ENCODE data around the gene TGFBR2. TPM values are rescaled to one million over a fixed set of nuclear protein-coding genes. Genes with fewer than 3 reads are reported as not detected.
"Not testable (repeated sequence)": the region's sequence is repeated elsewhere in the genome, so short reads cannot be mapped to it uniquely, and the experiment has no call there.

TGFBR2 gene
- total RNA-seq, 2 experiments from 2014 or later = 57.8 to 58.1 TPM

DNA sequence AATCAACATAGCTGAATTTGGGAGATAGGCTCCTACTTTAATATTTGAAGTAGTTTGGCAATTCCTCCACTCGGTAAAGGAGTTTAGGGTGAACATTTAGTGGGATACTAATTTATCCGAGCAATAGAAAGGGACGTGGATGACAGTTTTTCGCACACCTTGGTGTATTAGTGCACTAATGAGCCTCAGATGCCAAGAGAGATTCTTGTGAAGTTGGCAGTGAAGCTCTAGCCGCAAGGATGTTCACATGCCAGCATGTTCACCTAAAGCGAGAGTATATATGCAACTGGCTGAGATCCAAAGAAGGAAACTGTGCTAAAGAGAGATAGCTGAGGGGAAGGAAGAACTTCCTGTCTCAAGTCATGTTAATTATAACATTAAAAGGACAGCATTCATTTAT is 58.5 kb downstream of the TGFBR2 start:
- DNase-seq = no peak
- Mint-ChIP-seq H3K27me3 (ENCODE audit: low read depth) (no peaks in the 10 kb centered on the region), H3K9me3 (no peaks in the 10 kb centered on the region), H3K4me3 (peak overlapping the region; percentile 52), H3K27ac (peak overlapping the region; percentile 93), H3K36me3 (ENCODE audit: low read depth) (peaks cover 65% of the 10 kb centered on the region), H3K4me1 (ENCODE audit: low read depth) (peaks cover 94% of the 10 kb centered on the region)
- intact Hi-C loops (cut with micrococcal nuclease) = loop anchor here (1.0 to 10.0 kb wide), 3 partner anchors 10 to 1090 kb away; no protein-coding TSS in a partner anchor
- CTCF ChIA-PET = interaction anchor here (1.0 to 1.3 kb wide), 7 partner anchors 10 to 651 kb away, joined by 3 to 8 read pairs (median 3); no protein-coding TSS in a partner anchor

DNA sequence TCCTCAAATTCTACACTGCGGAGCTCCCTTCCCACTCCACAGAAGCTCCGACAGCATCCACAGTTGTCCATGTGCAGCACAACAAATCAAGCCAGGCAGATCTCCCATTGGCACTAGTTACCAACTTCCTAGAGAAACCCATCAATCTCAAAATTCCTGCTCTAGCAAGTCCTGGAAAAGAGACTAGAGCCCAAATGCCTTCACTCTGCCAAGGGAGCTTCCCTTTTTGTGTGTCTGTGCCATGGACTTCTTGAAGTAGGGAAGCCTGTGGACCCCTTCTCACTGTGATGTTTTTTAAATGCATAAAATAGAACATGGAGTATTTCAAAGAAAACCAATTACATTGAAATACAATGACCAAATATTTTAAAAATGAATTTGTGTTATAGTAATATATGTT is 59.1 kb downstream of the TGFBR2 start:
- DNase-seq = no peak
- no peaks in the 10 kb centered on the region for H3K27me3 Mint-ChIP-seq (ENCODE audit: low read depth)
- CTCF ChIA-PET = interaction anchor here (1.0 to 1.3 kb wide), 6 partner anchors 11 to 346 kb away, joined by 3 to 8 read pairs (median 3); no protein-coding TSS in a partner anchor
- no peaks in the 10 kb centered on the region for H3K9me3 Mint-ChIP-seq
- peaks cover 95% of the 10 kb centered on the region for H3K4me1 Mint-ChIP-seq (ENCODE audit: low read depth)
- H3K36me3 Mint-ChIP-seq (ENCODE audit: low read depth) = peaks cover 69% of the 10 kb centered on the region
- H3K27ac Mint-ChIP-seq = peak overlapping the region; percentile 93
- H3K4me3 Mint-ChIP-seq = peak overlapping the region; percentile 52
- intact Hi-C loops (cut with micrococcal nuclease) = loop anchor here (1.0 to 10.0 kb wide), 3 partner anchors 10 to 1089 kb away; no protein-coding TSS in a partner anchor

DNA sequence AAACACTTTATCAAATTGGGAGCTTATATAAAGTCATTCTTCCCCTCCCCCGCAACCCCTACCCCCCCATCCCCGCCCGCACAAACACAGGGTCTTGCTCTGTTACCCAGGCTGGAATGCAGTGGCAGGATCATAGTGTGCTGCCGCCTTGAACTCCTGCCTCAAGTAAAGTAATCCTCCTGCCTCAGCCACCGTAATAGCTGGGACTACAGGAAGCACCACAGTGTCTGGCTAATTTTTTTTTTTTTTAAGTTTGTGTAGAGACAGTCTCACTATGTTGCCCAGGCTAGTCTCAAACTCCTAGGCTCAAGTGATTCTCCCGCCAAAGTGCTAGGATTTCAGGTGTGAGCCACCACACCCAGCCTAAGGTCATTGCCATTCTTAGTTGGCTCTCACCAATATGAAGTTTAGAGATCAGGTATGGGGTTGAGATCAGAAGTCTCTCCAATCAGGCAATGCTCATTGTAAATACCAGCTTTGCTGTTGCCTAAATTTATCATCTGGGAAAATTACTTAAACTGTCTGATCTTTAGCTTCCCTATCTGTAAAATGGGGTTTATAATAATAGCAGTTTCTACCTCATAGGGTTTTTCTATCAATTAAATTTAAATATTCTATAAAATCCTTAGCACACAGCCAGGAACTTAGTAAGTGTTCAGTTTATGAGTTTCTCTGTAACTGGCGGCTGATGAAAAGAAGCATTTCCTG is 60.3 kb downstream of the TGFBR2 start:
- intact Hi-C loops (cut with micrococcal nuclease) = loop anchor here (1.0 to 10.0 kb wide), 4 partner anchors 8 to 1088 kb away; no protein-coding TSS in a partner anchor
- no peaks in the 10 kb centered on the region for H3K9me3 Mint-ChIP-seq
- DNase-seq = no peak
- H3K36me3 Mint-ChIP-seq (ENCODE audit: low read depth) = peaks cover 69% of the 10 kb centered on the region
- no peaks in the 10 kb centered on the region for H3K27me3 Mint-ChIP-seq (ENCODE audit: low read depth)
- peak overlapping the region; percentile 41 for H3K4me3 Mint-ChIP-seq
- CTCF ChIA-PET = no interaction called here
- peak overlapping the region; percentile 93 for H3K27ac Mint-ChIP-seq
- peaks cover 95% of the 10 kb centered on the region for H3K4me1 Mint-ChIP-seq (ENCODE audit: low read depth)

DNA sequence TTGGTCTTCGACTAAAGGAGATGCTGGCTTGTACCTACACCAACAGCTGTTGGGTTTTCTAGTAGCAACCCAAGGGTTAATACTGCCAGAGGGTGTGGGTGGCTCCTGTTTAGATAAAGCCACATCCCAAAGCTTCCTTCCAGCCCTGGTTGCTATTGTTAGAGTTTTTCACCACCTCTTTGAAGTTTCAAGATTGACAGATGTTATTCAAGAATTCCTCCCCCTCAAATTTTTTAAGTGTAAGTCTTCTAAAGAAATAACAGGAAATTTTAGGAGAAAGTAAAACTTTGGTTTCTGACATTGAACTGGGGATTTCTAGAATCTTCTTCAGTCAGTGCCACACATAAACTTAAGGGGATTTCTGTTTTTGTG is 60.9 kb downstream of the TGFBR2 start:
- H3K4me3 Mint-ChIP-seq = peak overlapping the region; percentile 15

DNA sequence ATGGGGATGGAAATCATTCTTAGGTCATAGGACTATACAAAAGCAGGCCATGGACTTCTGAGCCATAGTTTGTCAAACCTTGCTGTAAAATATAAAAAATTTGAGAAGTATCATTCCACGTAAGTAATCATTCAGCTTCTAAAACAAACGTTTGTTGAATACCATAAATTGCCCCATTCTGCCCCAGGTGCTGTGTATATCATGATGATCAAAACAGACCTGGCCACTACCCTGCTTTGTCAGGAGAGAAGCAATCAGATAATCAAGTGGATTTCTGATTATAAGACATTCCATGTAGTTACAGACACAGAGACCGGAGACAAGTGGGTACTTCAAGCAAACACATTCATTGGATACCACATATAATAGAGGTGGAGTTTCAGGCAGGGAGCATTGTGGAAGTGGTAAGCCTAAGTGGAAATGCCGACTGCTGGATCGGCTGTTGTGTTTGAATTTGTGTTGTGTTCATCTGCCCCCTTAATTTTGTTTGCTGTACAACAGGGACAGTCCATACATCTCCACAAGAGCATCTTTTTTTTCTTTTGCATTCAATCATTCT is 61.7 kb downstream of the TGFBR2 start:
- peaks cover 95% of the 10 kb centered on the region for H3K4me1 Mint-ChIP-seq (ENCODE audit: low read depth)
- peak overlapping the region; percentile 25 for H3K4me3 Mint-ChIP-seq
- no peaks in the 10 kb centered on the region for H3K9me3 Mint-ChIP-seq
- no peaks in the 10 kb centered on the region for H3K27me3 Mint-ChIP-seq (ENCODE audit: low read depth)
- no peak for DNase-seq
- CTCF ChIA-PET = interaction anchor here (1.4 kb wide), 1 partner anchor 10 kb away, joined by 3 read pairs; no protein-coding TSS in a partner anchor
- H3K36me3 Mint-ChIP-seq (ENCODE audit: low read depth) = peaks cover 75% of the 10 kb centered on the region
- intact Hi-C loops (cut with micrococcal nuclease) = loop anchor here (10.0 kb wide), 1 partner anchor 1087 kb away; no protein-coding TSS in a partner anchor
- peak overlapping the region; percentile 93 for H3K27ac Mint-ChIP-seq

More for the DNA sequence above, 60.9 kb downstream of the TGFBR2 start:
- Mint-ChIP-seq H3K27me3 (ENCODE audit: low read depth) (no peaks in the 10 kb centered on the region), H3K4me1 (ENCODE audit: low read depth) (peaks cover 95% of the 10 kb centered on the region), H3K27ac (peak overlapping the region; percentile 93), H3K9me3 (no peaks in the 10 kb centered on the region), H3K36me3 (ENCODE audit: low read depth) (peaks cover 70% of the 10 kb centered on the region)
- intact Hi-C loops (cut with micrococcal nuclease) = loop anchor here (1.0 to 10.0 kb wide), 4 partner anchors 9 to 1088 kb away; no protein-coding TSS in a partner anchor
- CTCF ChIA-PET = no interaction called here
- DNase-seq = peak; percentile 67

DNA sequence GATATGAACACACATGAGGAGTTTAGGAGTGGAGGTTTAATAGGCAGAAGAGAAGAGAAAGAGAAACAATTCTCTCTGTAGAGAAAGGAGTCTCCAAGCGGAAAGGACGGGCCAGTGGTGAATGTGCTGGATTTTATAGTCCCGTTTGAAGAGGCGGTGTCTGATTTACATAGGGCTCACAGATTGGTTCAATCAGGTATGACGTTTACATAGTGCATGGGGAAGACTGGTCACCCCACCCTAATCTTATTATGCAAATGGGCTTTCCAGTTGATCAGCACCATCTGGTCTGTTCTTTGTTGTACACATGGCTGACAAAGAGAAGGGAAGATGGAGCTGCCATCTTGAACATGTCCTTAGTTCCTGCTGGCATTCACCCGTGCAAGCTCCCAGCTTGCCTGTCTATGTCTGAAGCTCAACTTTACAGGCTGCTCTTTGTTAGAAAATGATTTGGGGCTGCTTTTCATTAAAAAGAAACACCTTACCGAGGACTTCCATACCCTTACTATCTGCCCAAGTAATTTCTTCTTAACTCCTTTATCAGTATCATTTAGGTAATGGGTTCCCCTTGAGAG is 63.0 kb downstream of the TGFBR2 start:
- Mint-ChIP-seq H3K27ac (peak overlapping the region; percentile 93), H3K36me3 (ENCODE audit: low read depth) (peaks cover 78% of the 10 kb centered on the region), H3K4me3 (peak overlapping the region; percentile 36), H3K4me1 (ENCODE audit: low read depth) (peaks cover 91% of the 10 kb centered on the region)
- H3K9me3 Mint-ChIP-seq; H3K27me3 Mint-ChIP-seq (ENCODE audit: low read depth); DNase-seq: not testable (repeated sequence)
- intact Hi-C loops (cut with micrococcal nuclease) = loop anchor here (10.0 kb wide), 1 partner anchor 1085 kb away; no protein-coding TSS in a partner anchor
- CTCF ChIA-PET = interaction anchor here (0.6 to 1.4 kb wide), 2 partner anchors 11 to 340 kb away, joined by 3 to 4 read pairs; no protein-coding TSS in a partner anchor

DNA sequence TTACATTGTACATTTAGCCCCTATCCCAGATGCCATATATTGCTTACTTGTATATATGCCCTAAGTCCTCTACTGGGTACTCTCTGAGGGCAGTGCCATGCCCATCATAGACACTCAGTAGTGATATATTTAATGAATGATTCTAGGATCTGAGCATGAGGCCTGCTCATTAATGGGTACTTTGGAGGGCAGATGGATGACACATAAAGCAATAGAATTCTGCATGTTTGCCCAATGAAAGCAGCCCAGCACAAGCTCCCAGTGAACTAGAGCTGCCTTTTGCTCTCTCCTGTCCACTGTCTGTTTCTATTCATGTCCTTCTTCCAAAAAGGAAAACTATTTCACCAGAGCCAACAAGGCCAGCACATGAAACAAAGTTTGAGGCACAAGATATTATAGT is 63.9 kb downstream of the TGFBR2 start:
- DNase-seq = no peak
- peaks cover 80% of the 10 kb centered on the region for H3K36me3 Mint-ChIP-seq (ENCODE audit: low read depth)
- CTCF ChIA-PET = interaction anchor here (0.8 kb wide), 1 partner anchor 81 kb away, joined by 3 read pairs; no protein-coding TSS in a partner anchor
- intact Hi-C loops (cut with micrococcal nuclease) = no loop called here
- no peaks in the 10 kb centered on the region for H3K27me3 Mint-ChIP-seq (ENCODE audit: low read depth)
- peak overlapping the region; percentile 93 for H3K27ac Mint-ChIP-seq
- H3K9me3 Mint-ChIP-seq = no peaks in the 10 kb centered on the region
- peaks cover 92% of the 10 kb centered on the region for H3K4me1 Mint-ChIP-seq (ENCODE audit: low read depth)
- peak overlapping the region; percentile 0 for H3K4me3 Mint-ChIP-seq

DNA sequence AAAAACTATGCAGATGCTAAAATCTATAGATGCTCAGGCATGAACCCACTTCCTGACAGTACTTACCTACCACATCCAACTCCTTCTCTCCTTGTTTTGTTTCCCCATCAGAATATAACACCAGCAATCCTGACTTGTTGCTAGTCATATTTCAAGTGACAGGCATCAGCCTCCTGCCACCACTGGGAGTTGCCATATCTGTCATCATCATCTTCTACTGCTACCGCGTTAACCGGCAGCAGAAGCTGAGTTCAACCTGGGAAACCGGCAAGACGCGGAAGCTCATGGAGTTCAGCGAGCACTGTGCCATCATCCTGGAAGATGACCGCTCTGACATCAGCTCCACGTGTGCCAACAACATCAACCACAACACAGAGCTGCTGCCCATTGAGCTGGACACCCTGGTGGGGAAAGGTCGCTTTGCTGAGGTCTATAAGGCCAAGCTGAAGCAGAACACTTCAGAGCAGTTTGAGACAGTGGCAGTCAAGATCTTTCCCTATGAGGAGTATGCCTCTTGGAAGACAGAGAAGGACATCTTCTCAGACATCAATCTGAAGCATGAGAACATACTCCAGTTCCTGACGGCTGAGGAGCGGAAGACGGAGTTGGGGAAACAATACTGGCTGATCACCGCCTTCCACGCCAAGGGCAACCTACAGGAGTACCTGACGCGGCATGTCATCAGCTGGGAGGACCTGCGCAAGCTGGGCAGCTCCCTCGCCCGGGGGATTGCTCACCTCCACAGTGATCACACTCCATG is 65.3 kb downstream of the TGFBR2 start:
- H3K27me3 Mint-ChIP-seq (ENCODE audit: low read depth) = no peaks in the 10 kb centered on the region
- H3K9me3 Mint-ChIP-seq = no peaks in the 10 kb centered on the region
- peak overlapping the region; percentile 75 for H3K4me3 Mint-ChIP-seq
- intact Hi-C loops (cut with micrococcal nuclease) = no loop called here
- DNase-seq = peak; percentile 64
- peak overlapping the region; percentile 93 for H3K27ac Mint-ChIP-seq
- CTCF ChIA-PET = interaction anchor here (0.6 to 1.2 kb wide), 5 partner anchors 17 to 80 kb away, joined by 3 to 6 read pairs (median 3); no protein-coding TSS in a partner anchor
- H3K4me1 Mint-ChIP-seq (ENCODE audit: low read depth) = peaks cover 92% of the 10 kb centered on the region
- peaks cover 86% of the 10 kb centered on the region for H3K36me3 Mint-ChIP-seq (ENCODE audit: low read depth)

DNA sequence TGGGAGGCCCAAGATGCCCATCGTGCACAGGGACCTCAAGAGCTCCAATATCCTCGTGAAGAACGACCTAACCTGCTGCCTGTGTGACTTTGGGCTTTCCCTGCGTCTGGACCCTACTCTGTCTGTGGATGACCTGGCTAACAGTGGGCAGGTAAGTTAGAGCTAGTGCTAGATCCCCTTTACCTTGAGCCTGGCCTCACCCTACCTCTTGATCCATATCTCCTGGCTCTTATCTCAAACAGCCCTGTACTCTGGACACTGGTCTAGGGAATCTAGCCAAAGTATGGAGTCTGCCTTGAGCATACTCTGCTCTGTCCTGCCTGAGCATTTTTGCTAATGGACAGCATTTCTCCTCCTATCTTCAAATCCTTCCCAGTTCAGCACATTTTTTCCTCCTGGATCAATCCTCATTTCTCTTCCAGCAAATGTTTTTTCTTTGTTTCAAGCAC is 65.9 kb downstream of the TGFBR2 start:
- DNase-seq = no peak
- Mint-ChIP-seq H3K4me1 (ENCODE audit: low read depth) (peaks cover 94% of the 10 kb centered on the region), H3K36me3 (ENCODE audit: low read depth) (peaks cover 91% of the 10 kb centered on the region), H3K27ac (peak overlapping the region; percentile 93), H3K4me3 (peak overlapping the region; percentile 75), H3K9me3 (no peaks in the 10 kb centered on the region), H3K27me3 (ENCODE audit: low read depth) (no peaks in the 10 kb centered on the region)
- CTCF ChIA-PET = interaction anchor here (0.6 to 1.2 kb wide), 5 partner anchors 16 to 79 kb away, joined by 3 to 6 read pairs (median 3); no protein-coding TSS in a partner anchor
- intact Hi-C loops (cut with micrococcal nuclease) = no loop called here

DNA sequence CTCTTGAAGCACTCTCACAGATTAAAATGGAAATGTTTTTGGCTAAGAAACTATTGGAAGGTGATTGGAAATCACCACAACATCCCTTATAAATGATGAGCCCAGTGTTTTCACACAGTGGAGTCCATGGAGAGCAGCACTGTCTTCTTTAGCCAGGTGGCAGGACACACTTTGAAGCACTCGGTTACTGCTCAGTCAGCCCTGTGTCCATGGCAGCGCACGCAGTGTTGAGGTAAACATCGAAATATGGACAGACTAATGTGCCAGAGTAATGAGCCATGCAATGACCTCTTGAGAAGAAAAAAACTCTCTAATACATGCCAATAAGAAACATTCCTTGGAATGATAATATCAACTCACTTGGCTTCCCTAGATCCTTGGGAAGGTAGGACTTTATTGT is 66.6 kb downstream of the TGFBR2 start:
- Mint-ChIP-seq H3K36me3 (ENCODE audit: low read depth) (peaks cover 96% of the 10 kb centered on the region), H3K27me3 (ENCODE audit: low read depth) (no peaks in the 10 kb centered on the region), H3K9me3 (no peaks in the 10 kb centered on the region), H3K27ac (peak overlapping the region; percentile 93), H3K4me3 (peak overlapping the region; percentile 75), H3K4me1 (ENCODE audit: low read depth) (peaks cover 95% of the 10 kb centered on the region)
- no peak for DNase-seq
- intact Hi-C loops (cut with micrococcal nuclease) = loop anchor here (1.0 kb wide), 1 partner anchor 8 kb away; no protein-coding TSS in a partner anchor
- CTCF ChIA-PET = interaction anchor here (1.2 kb wide), 1 partner anchor 9 kb away, joined by 4 read pairs; no protein-coding TSS in a partner anchor

All from activated naive CD4-positive, alpha-beta T cell treated with anti-CD3 and anti-CD28 coated beads for 36 hours (primary cell).